ENCODE data around the gene IL4R. TPM values are rescaled to one million over a fixed set of nuclear protein-coding genes. Genes with fewer than 3 reads are reported as not detected.

The IL4R gene
- total and polyA plus RNA-seq, 2 of the 13 experiments (the other 11 are each of a cell fraction or from before 2014, with no cell fraction given), result 15.9 to 49.6 TPM

DNA sequence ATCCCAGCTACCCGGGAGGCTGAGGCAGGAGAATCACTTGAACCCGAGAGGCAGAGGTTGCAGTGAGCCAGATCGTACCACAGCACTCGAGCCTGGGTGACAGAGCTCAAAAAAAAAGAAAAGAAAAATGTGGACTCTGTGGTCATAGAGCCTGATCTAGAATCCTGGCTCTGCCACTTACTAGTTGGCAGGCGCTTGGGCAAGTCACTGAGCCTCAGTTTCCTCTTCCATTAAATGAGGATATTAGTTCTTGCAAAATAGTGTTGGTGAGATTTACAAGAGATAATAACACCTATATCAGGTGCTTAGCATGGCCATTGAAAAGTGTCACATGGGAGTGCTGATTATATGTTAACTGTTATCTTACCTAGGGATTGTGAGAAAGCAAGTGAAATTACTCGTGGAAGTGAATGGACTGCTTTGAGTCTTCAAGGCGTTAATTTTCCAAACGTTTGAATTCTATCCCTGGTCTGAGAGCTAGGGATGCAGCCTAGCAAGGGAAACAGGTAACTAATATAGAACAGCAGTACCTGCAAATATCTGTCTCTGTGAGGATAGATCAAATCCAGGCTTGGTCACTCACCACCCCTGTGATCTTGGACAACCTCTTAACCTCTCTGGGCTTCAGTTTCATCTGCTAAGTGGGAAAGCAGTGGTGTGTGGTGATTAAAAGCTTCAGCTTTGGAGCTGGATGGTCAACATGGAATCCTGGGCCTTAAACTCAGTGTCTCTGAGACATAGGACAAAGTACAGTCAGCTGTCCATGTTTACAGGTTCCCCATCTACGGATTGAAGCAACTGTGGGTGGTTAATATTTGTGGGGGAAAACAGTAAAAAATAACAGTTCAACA lies 44.2 kb upstream of the IL4R start (continued):
- TF ChIP-seq REXO4 (CRISPR knock-in tag; IDR thresholded peaks at IDR 0.05; ENCODE audit: borderline replicate concordance), result 0 out of 2 replicates have a peak, but pooled peaks have one; percentile 19
- TF ChIP-seq ZNF761 (CRISPR knock-in tag; conservative IDR thresholded peaks at IDR 0.05), result no peak
- TF ChIP-seq ELF4 (CRISPR knock-in tag; IDR thresholded peaks at IDR 0.05; ENCODE audit: borderline replicate concordance), result no peak
- no peak for TF ChIP-seq SP5 (CRISPR knock-in tag; IDR thresholded peaks at IDR 0.05; ENCODE audit: borderline replicate concordance, low read depth)
- TF ChIP-seq NR1H2 (CRISPR knock-in tag; IDR thresholded peaks at IDR 0.05; ENCODE audit: borderline replicate concordance, low read depth), result no peak
- no peak for TF ChIP-seq PAWR (CRISPR knock-in tag; IDR thresholded peaks at IDR 0.05; ENCODE audit: borderline replicate concordance)
- no peak for TF ChIP-seq ZNF281 (CRISPR knock-in tag; IDR thresholded peaks at IDR 0.05; ENCODE audit: borderline replicate concordance)
- no peak for TF ChIP-seq KLF9 (CRISPR knock-in tag; IDR thresholded peaks at IDR 0.05; ENCODE audit: low read depth)
- no peak for TF ChIP-seq ZNF549 (CRISPR knock-in tag; IDR thresholded peaks at IDR 0.05)
- TF ChIP-seq ZBTB4 (CRISPR knock-in tag; IDR thresholded peaks at IDR 0.05; ENCODE audit: borderline replicate concordance), result no peak
- no peak for TF ChIP-seq CTCF (CRISPR knock-in tag; IDR thresholded peaks at IDR 0.05)
- TF ChIP-seq ZNF644 (CRISPR knock-in tag; IDR thresholded peaks at IDR 0.05; ENCODE audit: low read depth), result peak; percentile 91
- TF ChIP-seq HNF4G (IDR thresholded peaks at IDR 0.05; ENCODE audit: borderline replicate concordance, low read depth, low read length), result peak; percentile 87
- TF ChIP-seq HNF4G (CRISPR knock-in tag; IDR thresholded peaks at IDR 0.05; ENCODE audit: borderline replicate concordance, low read depth), result no peak; the same call in 1 of the 2 replicates
- TF ChIP-seq BHLHE40 (IDR thresholded peaks at IDR 0.05; ENCODE audit: low read length), result no peak
- TF ChIP-seq KAT2B (IDR thresholded peaks at IDR 0.05; ENCODE audit: borderline replicate concordance, low read depth, low read length), result no peak
- TF ChIP-seq ZBTB8A (CRISPR knock-in tag; IDR thresholded peaks at IDR 0.05; ENCODE audit: borderline replicate concordance, low read depth), result no peak
- no peak for TF ChIP-seq PBX3 (CRISPR knock-in tag; IDR thresholded peaks at IDR 0.05; ENCODE audit: borderline replicate concordance)
- TF ChIP-seq PAX8 (CRISPR knock-in tag; IDR thresholded peaks at IDR 0.05; ENCODE audit: borderline replicate concordance), result no peak
- TF ChIP-seq NRL (CRISPR knock-in tag; IDR thresholded peaks at IDR 0.05; ENCODE audit: borderline replicate concordance), result no peak

All from HepG2 (cell line).